ENCODE data around the gene ZC3H6.
A peak's percentile ranks its signal among the peaks of the same experiment; 100 is the strongest.

Gene ZC3H6

DNA sequence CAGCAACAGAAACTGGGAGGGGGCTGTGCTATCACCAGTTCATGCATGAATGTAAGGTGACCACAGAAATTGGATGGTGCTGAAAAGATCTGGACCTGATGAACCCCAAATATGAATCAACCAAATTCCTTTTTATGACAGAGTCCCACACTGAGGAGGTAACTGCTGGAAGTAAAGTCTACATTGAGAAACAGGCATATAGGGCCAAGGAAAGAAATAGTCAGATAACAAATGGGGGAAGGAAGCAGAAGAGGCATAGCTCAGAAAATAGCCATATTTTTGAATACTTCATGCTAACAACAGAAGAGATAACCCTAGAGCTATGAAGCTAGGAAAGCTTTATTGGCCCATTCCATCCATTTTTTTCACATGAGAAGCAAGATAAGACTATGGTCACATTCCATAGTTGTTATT is 25.8 kb downstream of the ZC3H6 start:
- Mint-ChIP-seq H3K27me3 (ENCODE audit: low read depth) (no peaks in the 10 kb centered on the region), H3K36me3 (ENCODE audit: low read depth) (peaks cover 47% of the 10 kb centered on the region), H3K4me3 (no peak overlapping the region), H3K4me1 (no peaks in the 10 kb centered on the region), H3K9me3 (no peaks in the 10 kb centered on the region), H3K27ac (peak overlapping the region; percentile 8 to 86 (median 14))
- TF ChIP-seq CTCF (IDR thresholded peaks at IDR 0.05; ENCODE audit: unreplicated experiment in 3 of 3), result no peak

DNA sequence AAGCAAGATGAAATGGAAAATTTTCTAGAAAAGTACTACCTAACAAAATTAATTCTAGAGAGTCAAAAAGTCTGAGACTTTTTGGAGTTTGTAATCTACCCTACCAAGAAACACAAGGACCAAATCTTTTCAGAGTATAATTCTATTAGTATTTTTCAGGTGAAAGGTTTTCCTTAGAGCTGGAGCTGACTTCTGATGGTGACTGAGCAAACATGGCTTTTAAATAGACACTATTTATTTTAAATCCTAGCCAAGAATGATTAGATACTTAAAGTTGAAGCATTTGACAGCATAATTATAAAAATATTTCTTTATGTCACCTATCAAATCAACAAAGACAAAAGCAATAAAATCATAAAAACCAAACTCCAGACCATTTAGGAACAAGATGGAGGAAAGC is 26.6 kb downstream of the ZC3H6 start:
- no peak overlapping the region for H3K4me3 Mint-ChIP-seq
- peaks cover 54% of the 10 kb centered on the region for H3K36me3 Mint-ChIP-seq (ENCODE audit: low read depth)
- H3K27me3 Mint-ChIP-seq (ENCODE audit: low read depth), result no peaks in the 10 kb centered on the region

DNA sequence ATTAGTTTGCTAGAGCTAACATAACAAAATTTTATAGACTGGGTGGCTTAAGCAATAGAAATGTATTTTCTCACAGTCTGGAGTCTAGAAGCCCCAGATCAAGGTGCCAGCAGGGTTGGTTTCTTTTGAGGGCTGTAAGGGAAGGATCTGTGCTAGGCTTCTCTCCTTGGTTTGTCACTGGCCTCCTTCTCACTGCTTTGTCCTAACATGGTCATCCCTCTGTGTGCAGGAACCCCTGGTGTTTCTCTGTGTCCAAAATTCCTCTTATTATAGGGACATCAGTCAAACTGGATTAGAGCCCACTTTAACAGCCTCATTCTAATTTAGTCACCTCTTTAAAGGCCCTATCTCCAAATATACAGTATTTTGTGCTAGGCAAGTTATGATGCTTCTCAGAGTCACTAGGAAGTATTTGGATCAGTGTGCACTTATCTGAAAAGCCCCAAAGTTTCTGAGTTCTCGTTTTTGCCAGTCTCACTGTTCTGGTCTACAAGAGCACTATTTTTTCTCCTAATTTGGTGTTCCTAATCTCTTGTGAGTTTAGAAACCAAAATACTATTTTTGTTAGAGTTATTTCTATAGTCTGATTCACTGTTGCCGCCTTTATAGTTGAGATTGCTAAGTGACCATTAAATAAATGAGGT is 29.0 kb downstream of the ZC3H6 start:
- H3K27me3 Mint-ChIP-seq (ENCODE audit: low read depth), result no peaks in the 10 kb centered on the region
- no peaks in the 10 kb centered on the region for H3K9me3 Mint-ChIP-seq
- no peaks in the 10 kb centered on the region for H3K4me1 Mint-ChIP-seq
- H3K4me3 Mint-ChIP-seq, result no peak overlapping the region
- no peak for TF ChIP-seq CTCF (IDR thresholded peaks at IDR 0.05; ENCODE audit: unreplicated experiment in 3 of 3)
- peaks cover 62% of the 10 kb centered on the region for H3K36me3 Mint-ChIP-seq (ENCODE audit: low read depth)
- H3K27ac Mint-ChIP-seq, result no peak overlapping the region

More for the DNA sequence above, 26.6 kb downstream of the ZC3H6 start:
- no peak overlapping the region for H3K27ac Mint-ChIP-seq
- H3K4me1 Mint-ChIP-seq, result no peaks in the 10 kb centered on the region
- TF ChIP-seq CTCF (IDR thresholded peaks at IDR 0.05; ENCODE audit: unreplicated experiment in 3 of 3), result no peak
- H3K9me3 Mint-ChIP-seq, result no peaks in the 10 kb centered on the region

DNA sequence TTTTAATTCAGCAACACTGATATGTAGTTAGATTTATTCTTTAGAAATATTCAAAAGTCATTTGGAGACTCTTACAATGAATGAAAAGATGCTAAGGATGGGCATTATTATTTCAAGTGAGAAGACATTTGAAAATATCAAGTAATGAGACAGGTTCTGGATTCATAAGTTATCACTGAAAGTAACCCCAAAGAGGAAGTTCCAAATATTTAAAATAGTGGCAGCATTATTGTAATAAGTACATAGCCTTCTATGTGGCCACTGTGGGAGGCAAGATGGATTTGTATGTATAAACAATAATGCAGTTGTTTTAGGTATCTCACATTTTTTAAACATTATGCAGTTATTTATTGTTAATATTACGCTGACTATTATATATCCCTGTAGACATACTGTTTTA is 29.7 kb downstream of the ZC3H6 start:
- Mint-ChIP-seq H3K9me3 (no peaks in the 10 kb centered on the region), H3K36me3 (ENCODE audit: low read depth) (peaks cover 62% of the 10 kb centered on the region), H3K4me1 (no peaks in the 10 kb centered on the region), H3K27me3 (ENCODE audit: low read depth) (no peaks in the 10 kb centered on the region), H3K4me3 (no peak overlapping the region), H3K27ac (no peak overlapping the region)
- no peak for TF ChIP-seq CTCF (IDR thresholded peaks at IDR 0.05; ENCODE audit: unreplicated experiment in 3 of 3)

- H3K9me3 Mint-ChIP-seq, result no peaks in the 10 kb centered on the region
- H3K27ac Mint-ChIP-seq, result no peak overlapping the region
- H3K4me3 Mint-ChIP-seq, result no peak overlapping the region
- no peaks in the 10 kb centered on the region for H3K27me3 Mint-ChIP-seq (ENCODE audit: low read depth)
- TF ChIP-seq CTCF (IDR thresholded peaks at IDR 0.05; ENCODE audit: unreplicated experiment in 3 of 3), result no peak
- H3K36me3 Mint-ChIP-seq (ENCODE audit: low read depth), result peaks cover 35% of the 10 kb centered on the region
- H3K4me1 Mint-ChIP-seq, result peaks cover 18% of the 10 kb centered on the region
Measured at GRCh38 chr2:112310906-112311305, 35.5 kb downstream of the ZC3H6 start.

GRCh38 chr2:112311932-112312331 is 36.5 kb downstream of the ZC3H6 start:
- Mint-ChIP-seq H3K4me1 (peaks cover 18% of the 10 kb centered on the region), H3K4me3 (no peak overlapping the region), H3K27me3 (ENCODE audit: low read depth) (no peaks in the 10 kb centered on the region), H3K27ac (no peak overlapping the region), H3K36me3 (ENCODE audit: low read depth) (peaks cover 28% of the 10 kb centered on the region), H3K9me3 (no peaks in the 10 kb centered on the region)
- no peak for TF ChIP-seq CTCF (IDR thresholded peaks at IDR 0.05; ENCODE audit: unreplicated experiment in 3 of 3)

Measured in nephron (organoid).